ENCODE measurements around the gene CRELD2. TPM values are rescaled to one million over a fixed set of nuclear protein-coding genes. Genes with fewer than 3 reads are reported as not detected.

CRELD2 gene
- total and polyA plus RNA-seq, 8 donors: 37.2 to 61.9 (median 54.1) TPM

DNA sequence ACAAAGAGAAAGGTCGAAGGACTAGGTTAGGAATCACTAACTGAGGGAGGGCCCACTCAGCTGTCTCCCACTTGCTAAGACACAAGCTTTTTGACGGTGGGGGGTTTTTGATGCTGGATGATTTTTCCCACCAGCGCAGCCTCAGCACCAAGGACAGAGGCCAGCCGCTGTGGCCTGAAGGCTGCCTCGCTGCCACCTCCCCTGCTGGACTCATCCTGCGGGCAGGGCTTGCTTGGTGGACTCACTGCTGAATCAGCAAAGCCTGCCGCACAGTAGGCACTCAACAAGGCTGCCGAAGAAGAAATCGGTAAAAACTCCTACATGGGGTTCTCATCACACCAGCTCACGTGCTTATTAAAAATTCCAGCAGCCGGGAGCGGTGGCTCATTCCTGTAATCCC lies 2.8 kb upstream of the CRELD2 start:
- no peak for ATAC-seq
- TF ChIP-seq, protein P1, sequence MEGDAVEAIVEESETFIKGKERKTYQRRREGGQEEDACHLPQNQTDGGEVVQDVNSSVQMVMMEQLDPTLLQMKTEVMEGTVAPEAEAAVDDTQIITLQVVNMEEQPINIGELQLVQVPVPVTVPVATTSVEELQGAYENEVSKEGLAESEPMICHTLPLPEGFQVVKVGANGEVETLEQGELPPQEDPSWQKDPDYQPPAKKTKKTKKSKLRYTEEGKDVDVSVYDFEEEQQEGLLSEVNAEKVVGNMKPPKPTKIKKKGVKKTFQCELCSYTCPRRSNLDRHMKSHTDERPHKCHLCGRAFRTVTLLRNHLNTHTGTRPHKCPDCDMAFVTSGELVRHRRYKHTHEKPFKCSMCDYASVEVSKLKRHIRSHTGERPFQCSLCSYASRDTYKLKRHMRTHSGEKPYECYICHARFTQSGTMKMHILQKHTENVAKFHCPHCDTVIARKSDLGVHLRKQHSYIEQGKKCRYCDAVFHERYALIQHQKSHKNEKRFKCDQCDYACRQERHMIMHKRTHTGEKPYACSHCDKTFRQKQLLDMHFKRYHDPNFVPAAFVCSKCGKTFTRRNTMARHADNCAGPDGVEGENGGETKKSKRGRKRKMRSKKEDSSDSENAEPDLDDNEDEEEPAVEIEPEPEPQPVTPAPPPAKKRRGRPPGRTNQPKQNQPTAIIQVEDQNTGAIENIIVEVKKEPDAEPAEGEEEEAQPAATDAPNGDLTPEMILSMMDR (IDR thresholded peaks at IDR 0.05): no peak

GRCh38 chr22:49916831-49917230 lies 1.6 kb upstream of the CRELD2 start:
- Histone ChIP-seq H3K27ac (no peak overlapping the region), H3K4me1 (peaks cover 0 to 12% (median 4%) of the 10 kb centered on the region in 3 donors), H3K4me3 (no peak overlapping the region), H3K36me3 (peaks cover 0 to 9% (median 3%) of the 10 kb centered on the region in 3 donors), H3K27me3 (no peaks in the 10 kb centered on the region), H3K9me3 (no peaks in the 10 kb centered on the region)
- FAIRE-seq: no peak
- no peak for ATAC-seq
- intact Hi-C loops (cut with DNase I): loop anchor here in 1 of 3 donors (10.0 kb wide), 1 partner anchor 52 kb away; no protein-coding TSS in a partner anchor
- DNase-seq: peak in 3 of 6 donors; percentile 34 to 58 (median 37)
- 87 to 90% methylated on average over 11 of the region's 11 CpGs for WGBS, 2 donors
- TF ChIP-seq, protein P1 (IDR thresholded peaks at IDR 0.05): no peak

More for the DNA sequence above, 2.8 kb upstream of the CRELD2 start:
- H3K9me3 ChIP-seq: no peaks in the 10 kb centered on the region
- H3K4me1 ChIP-seq: peaks cover 0 to 12% (median 4%) of the 10 kb centered on the region in 3 donors
- H3K27me3 ChIP-seq: no peaks in the 10 kb centered on the region
- DNase-seq (no peak), FAIRE-seq (no peak)
- peaks cover 0 to 9% (median 3%) of the 10 kb centered on the region in 3 donors for H3K36me3 ChIP-seq
- H3K27ac ChIP-seq: no peak overlapping the region
- WGBS, 2 donors: 95 to 96% methylated on average over 12 of the region's 12 CpGs
- H3K4me3 ChIP-seq: no peak overlapping the region
- intact Hi-C loops (cut with DNase I): loop anchor here in 1 of 3 donors (10.0 kb wide), 1 partner anchor 51 kb away; no protein-coding TSS in a partner anchor

- Histone ChIP-seq H3K27ac (peak overlapping the region in 2 of 4 donors; percentile 55 to 91), H3K4me1 (peaks cover 0 to 12% (median 4%) of the 10 kb centered on the region in 3 donors), H3K27me3 (no peaks in the 10 kb centered on the region), H3K9me3 (no peaks in the 10 kb centered on the region), H3K36me3 (peaks cover 0 to 6% (median 0%) of the 10 kb centered on the region in 3 donors), H3K4me3 (peak overlapping the region; percentile 62 to 95 (median 84))
- intact Hi-C loops (cut with DNase I): loop anchor here in 1 of 3 donors (10.0 kb wide), 1 partner anchor 54 kb away; no protein-coding TSS in a partner anchor
- 19 to 20% methylated on average over 43 to 47 of the region's 47 CpGs for WGBS, 2 donors
- ATAC-seq: peak in 1 of 4 donors; percentile 0
- peak in 4 of 6 donors; percentile 29 to 86 (median 49) for DNase-seq
- no peak for FAIRE-seq
- TF ChIP-seq, protein P1 (IDR thresholded peaks at IDR 0.05): no peak
Measured at GRCh38 chr22:49918911-49919881, 762 bp downstream of the CRELD2 start.

- FAIRE-seq (no peak), ATAC-seq (no peak), DNase-seq (peak in 2 of 6 donors; percentile 30 to 41)
- Histone ChIP-seq H3K27me3 (no peaks in the 10 kb centered on the region), H3K4me1 (peaks cover 0 to 12% (median 4%) of the 10 kb centered on the region in 3 donors), H3K27ac (no peak overlapping the region), H3K4me3 (no peak overlapping the region), H3K9me3 (no peaks in the 10 kb centered on the region), H3K36me3 (peaks cover 0 to 15% (median 0%) of the 10 kb centered on the region in 3 donors)
- 92 to 94% methylated on average over 18 of the region's 18 CpGs for WGBS, 2 donors
- TF ChIP-seq, protein P1 (IDR thresholded peaks at IDR 0.05): no peak
- intact Hi-C loops (cut with DNase I): loop anchor here in 1 of 3 donors (10.0 kb wide), 1 partner anchor 114 kb away; no protein-coding TSS in a partner anchor
Measured at GRCh38 chr22:49920859-49921258, 2.4 kb downstream of the CRELD2 start.

Data from pancreas (tissue), 10 donors.